Upper lobe of left lung (tissue), 4 donors: Measurements from ENCODE around the gene PRR11.

ENCODE experiments used
- EP300 ChIP-seq, 4 donors: sonication (generic); formaldehyde crosslinking; IDR thresholded peaks; one replicate each; pipeline ENCODE4 v1.5.1; 2017; ENCODE audit warnings: antibody characterized with exemption in 4 of 4, control low read depth in 2 of 4
- TF ChIP-seq, protein P1 (sequence below), 6 experiments: fragments of 450-650 bp in 4 of 6; fragments of 200-600 bp in 2 of 6; sonication (generic) in 2 of 6; IDR thresholded peaks; one replicate each; pipeline ENCODE4 v1.5.1; 2016 to 2019; ENCODE audit warnings: antibody characterized with exemption in 6 of 6

GRCh38 chr17:59190806-59191205 is 35.3 kb downstream of the PRR11 start:
- TF ChIP-seq, protein P1, sequence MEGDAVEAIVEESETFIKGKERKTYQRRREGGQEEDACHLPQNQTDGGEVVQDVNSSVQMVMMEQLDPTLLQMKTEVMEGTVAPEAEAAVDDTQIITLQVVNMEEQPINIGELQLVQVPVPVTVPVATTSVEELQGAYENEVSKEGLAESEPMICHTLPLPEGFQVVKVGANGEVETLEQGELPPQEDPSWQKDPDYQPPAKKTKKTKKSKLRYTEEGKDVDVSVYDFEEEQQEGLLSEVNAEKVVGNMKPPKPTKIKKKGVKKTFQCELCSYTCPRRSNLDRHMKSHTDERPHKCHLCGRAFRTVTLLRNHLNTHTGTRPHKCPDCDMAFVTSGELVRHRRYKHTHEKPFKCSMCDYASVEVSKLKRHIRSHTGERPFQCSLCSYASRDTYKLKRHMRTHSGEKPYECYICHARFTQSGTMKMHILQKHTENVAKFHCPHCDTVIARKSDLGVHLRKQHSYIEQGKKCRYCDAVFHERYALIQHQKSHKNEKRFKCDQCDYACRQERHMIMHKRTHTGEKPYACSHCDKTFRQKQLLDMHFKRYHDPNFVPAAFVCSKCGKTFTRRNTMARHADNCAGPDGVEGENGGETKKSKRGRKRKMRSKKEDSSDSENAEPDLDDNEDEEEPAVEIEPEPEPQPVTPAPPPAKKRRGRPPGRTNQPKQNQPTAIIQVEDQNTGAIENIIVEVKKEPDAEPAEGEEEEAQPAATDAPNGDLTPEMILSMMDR (IDR thresholded peaks at IDR 0.05) = no peak
- no peak for TF ChIP-seq EP300 (IDR thresholded peaks at IDR 0.05)
